22Rv1 (cell line): Measurements from ENCODE around the gene CLTRN.

ENCODE experiments used
- CTCF ChIP-seq: fragments of 450-650 bp; IDR thresholded peaks from 2 replicates; pipeline ENCODE4 v1.5.1; 2017; ENCODE audit warnings: mild to moderate bottlenecking
- ZFX ChIP-seq: fragments of 450-650 bp; IDR thresholded peaks from 2 replicates; pipeline ENCODE4 v1.6.1; 2017; ENCODE audit warnings: antibody characterized with exemption, borderline replicate concordance

GRCh38 chrX:15619053-15619755, 45.4 kb downstream of the CLTRN start:
- no peak for TF ChIP-seq CTCF
- no peak for TF ChIP-seq ZFX
